Right cardiac atrium (tissue), 5 donors: ENCODE data around the gene NAT16. TPM values are rescaled to one million over a fixed set of nuclear protein-coding genes. Genes with fewer than 3 reads are reported as not detected.

Experiments
- ATAC-seq, 2 donors: fragments of 200-7000 bp; cut with Tn5 transposase; one replicate each; pipeline versions ENCODE4 v1.8.0 to v1.9.1; 2020; ENCODE audit warnings: moderate library complexity in 2 of 2, mild to moderate bottlenecking in 1 of 2
- DNase-seq, 3 donors: peaks; one replicate each; pipeline ENCODE4 v3.0.0-alpha.2; 2020
- H3K27ac ChIP-seq: one replicate; pipeline ENCODE4 v1.5.1; 2013; ENCODE audit warnings: mild to moderate bottlenecking, low read length, control low read depth, moderate library complexity
- H3K27me3 ChIP-seq: one replicate; pipeline ENCODE4 v1.6.1; 2013; ENCODE audit not compliant: control insufficient read depth, insufficient read depth
- H3K4me1 ChIP-seq: one replicate; pipeline ENCODE4 v1.6.1; 2013; ENCODE audit warnings: low read length; ENCODE audit not compliant: control insufficient read depth, insufficient read depth
- H3K4me3 ChIP-seq: one replicate; pipeline ENCODE4 v1.5.1; 2013; ENCODE audit warnings: low read length, control low read depth
- H3K9me3 ChIP-seq: one replicate; pipeline ENCODE4 v1.6.1; 2013; ENCODE audit warnings: low read length; ENCODE audit not compliant: control insufficient read depth
- WGBS: extraction: QIAGEN DNeasy Blood & Tissue Kit; methylation state at CpG from one replicate; pipeline ENCODE4 v1.1.7; 2013; 5-methylcytosine and 5-hydroxymethylcytosine counted together
- intact Hi-C, 4 donors: fragments of 100-400 bp; cut with DNase I; formaldehyde crosslinking; loops; one replicate each; pipeline versions ENCODE4 v1.11.0 to v1.14.0; 2022 to 2023
- polyA plus RNA-seq: library from polyadenylated mRNA; stranded (reverse); fragments of 200-250 nt; gene quantifications from one replicate; pipeline ENCODE4 v1.2.3, GENCODE V29; 2013
- total RNA-seq, 4 donors: library from RNA; stranded (reverse); fragmentation: NEBNext Ultra II Directional; extraction: Animal tissue kit (Norgen Biotek cat#: 25700); gene quantifications; one replicate each; pipeline ENCODE4 v1.2.1, GENCODE V29; 2021
- donor health status: healthy with polysubstance abuse.
- donor health status: DM: no; HTN: yes; CAD: no.
- donor health status: DM: no; HTN: no; CAD: no.
- donor health status: DM: no; HTN: yes; CAD: no; lungs with severe emphysema.
- donor health status: DM: yes; HTN: yes; CAD: no.

The NAT16 gene
- total and polyA plus RNA-seq, 5 donors, result not detected

DNA sequence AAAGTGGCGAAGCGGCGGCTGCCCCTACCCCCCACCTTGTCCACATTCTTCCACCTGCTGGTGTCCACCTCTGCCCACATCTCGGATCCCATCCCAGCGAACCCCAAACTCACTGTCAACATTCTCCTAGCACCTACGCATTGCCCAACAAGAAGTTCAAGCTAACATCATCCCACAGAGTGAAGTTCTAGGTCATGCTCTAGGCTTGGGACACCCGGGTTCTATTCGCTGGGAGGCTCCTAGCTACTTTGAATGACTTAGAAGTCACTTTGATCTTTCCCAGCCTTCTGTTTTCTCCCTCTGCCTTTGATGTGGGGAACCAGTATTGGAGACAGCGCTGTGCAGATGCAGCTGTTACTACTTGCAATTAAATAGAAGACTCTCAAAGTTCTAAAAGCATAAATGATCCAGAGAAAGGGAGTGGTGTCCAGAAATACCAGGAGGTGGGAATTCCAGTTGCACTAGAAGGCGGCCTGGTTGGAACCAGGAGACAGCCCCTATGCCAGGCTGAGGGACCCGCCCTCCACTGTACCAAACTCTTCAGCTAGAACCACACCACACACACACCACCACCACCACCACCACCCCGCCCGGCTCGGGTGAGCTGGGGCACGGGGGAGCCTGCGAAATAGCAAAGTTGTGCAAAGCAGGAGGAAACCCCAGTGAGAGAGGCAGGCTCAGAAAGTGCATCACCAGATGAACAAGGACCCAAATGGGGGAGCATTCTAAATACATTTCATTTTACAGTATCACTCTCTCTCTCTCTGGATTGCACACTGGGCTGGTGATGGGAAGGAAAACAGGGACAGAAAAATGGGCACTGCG is 9.3 kb downstream of the NAT16 start:
- no peaks in the 10 kb centered on the region for H3K4me1 ChIP-seq
- H3K4me3 ChIP-seq, result no peak overlapping the region
- no peak overlapping the region for H3K27ac ChIP-seq
- ATAC-seq (no peak), DNase-seq (no peak)
- H3K27me3 ChIP-seq, result no peaks in the 10 kb centered on the region
- no peaks in the 10 kb centered on the region for H3K9me3 ChIP-seq
- WGBS, result 3% methylated on average over 17 of the region's 17 CpGs
- intact Hi-C loops, result no loop called here

DNA sequence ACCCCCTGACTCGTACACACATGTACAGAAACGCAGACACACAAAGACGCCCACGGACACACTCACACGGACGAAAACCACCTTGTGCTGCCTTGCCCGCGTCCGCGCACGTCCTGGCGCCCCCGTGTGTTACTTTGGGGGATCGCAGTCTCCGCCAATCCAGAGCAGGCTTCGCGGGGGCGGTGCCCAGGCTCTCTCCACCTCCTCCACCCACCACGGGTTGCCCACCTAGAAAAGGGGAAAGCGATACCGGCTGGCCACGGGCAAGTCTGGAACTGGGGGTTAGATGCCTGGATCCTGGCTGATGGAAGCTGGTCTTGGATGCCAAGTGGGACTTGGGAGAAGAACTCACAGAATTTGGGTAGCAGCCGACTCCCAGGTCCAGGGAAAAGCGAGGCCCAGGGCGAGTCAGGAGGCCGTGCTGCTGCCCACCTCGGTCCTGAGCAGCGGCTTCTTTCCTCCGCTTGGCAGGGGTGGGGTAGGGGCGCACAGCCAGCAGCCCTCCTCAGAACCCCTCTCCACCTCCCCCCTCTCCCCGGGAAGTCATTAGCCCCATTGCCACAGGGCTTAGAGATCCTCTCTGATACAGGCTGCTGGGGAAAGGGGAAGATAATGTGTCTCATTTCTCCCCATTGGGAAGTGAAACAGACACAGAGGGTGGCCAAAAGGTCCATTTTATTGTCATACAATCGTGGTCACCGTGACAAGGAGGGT is 10.1 kb downstream of the NAT16 start:
- peak; percentile 67 to 88 (median 86) for DNase-seq
- Histone ChIP-seq H3K27ac (no peak overlapping the region), H3K4me1 (no peaks in the 10 kb centered on the region), H3K4me3 (no peak overlapping the region), H3K9me3 (no peaks in the 10 kb centered on the region), H3K27me3 (no peaks in the 10 kb centered on the region)
- intact Hi-C loops, result loop anchor here in 1 of 4 donors (10.0 kb wide), 1 partner anchor 275 kb away; the partner anchor contains the start of gene ACHE
- 2% methylated on average over 33 of the region's 33 CpGs for WGBS
- peak; percentile 42 to 53 for ATAC-seq

DNA sequence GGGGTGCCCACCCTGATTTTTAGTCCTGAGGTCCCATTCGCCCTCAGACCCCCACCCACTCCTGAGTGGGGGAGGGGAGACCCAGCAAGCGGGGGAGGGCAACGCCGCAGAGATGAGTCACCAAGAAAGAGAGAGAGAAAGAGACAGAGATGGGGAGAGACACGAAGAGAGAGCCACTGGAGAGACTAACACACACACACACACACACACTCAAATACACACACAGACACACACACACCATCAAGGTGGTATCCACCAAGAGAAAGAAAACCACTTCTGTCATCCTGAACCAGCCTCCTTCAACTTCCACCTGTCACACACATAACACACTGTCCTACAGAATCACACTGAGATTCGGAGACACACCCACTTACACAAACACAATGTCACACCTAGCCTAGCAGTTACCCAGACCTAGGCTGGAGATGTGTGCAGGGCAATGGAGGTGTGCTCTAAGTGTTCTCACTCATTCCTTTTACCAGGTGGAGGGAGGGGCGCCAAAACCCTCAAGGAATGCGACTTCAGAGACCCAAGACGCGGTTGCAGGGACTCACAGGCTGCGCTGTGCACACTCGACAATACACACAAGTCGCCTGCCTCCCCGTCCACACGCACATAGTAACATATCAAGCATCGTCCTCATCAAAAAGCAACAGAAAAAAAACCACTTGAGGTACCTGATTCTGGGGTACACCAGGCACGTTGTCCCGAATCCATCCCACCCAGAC is 10.8 kb downstream of the NAT16 start:
- Histone ChIP-seq H3K27ac (no peak overlapping the region), H3K27me3 (no peaks in the 10 kb centered on the region), H3K9me3 (no peaks in the 10 kb centered on the region), H3K4me1 (no peaks in the 10 kb centered on the region), H3K4me3 (no peak overlapping the region)
- intact Hi-C loops, result loop anchor here in 1 of 4 donors (10.0 kb wide), 1 partner anchor 274 kb away; the partner anchor contains the start of gene ACHE
- 2% methylated on average over 18 of the region's 18 CpGs for WGBS
- no peak for ATAC-seq
- no peak for DNase-seq

DNA sequence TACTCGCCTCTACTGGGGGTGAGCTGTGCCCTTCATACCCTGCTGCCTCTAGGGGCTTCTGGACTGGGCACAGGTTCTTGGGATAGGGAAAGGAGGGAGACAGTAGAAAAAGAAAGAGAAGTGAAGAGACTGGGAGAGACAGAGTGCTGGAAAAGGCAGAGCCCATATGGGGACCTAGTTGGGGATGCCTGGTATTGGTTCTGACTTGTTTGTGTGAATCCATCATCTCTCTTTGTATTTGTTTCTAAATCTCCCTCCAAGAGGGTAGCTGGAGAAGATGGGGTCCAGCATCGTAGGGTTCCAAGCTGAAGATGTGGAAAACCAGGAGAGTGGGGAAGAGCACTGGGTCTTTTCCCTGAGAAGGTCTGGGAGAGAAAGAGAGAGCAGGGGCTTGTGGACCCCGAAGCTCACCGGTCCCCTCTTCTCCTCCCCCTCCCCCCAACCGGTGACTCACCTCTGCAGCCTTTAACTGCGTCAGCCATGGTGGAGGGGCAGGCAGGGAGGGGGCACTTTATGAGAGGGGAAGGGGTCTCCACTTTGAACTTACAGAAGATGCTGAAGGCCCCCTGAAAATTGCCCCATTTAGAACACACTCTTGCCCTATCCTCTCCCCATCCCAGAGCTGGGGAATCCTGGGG is 11.6 kb downstream of the NAT16 start:
- intact Hi-C loops, result loop anchor here in 1 of 4 donors (10.0 kb wide), 1 partner anchor 274 kb away; the partner anchor contains the start of gene ACHE
- H3K27me3 ChIP-seq, result no peaks in the 10 kb centered on the region
- peaks cover 4% of the 10 kb centered on the region for H3K4me1 ChIP-seq

DNA sequence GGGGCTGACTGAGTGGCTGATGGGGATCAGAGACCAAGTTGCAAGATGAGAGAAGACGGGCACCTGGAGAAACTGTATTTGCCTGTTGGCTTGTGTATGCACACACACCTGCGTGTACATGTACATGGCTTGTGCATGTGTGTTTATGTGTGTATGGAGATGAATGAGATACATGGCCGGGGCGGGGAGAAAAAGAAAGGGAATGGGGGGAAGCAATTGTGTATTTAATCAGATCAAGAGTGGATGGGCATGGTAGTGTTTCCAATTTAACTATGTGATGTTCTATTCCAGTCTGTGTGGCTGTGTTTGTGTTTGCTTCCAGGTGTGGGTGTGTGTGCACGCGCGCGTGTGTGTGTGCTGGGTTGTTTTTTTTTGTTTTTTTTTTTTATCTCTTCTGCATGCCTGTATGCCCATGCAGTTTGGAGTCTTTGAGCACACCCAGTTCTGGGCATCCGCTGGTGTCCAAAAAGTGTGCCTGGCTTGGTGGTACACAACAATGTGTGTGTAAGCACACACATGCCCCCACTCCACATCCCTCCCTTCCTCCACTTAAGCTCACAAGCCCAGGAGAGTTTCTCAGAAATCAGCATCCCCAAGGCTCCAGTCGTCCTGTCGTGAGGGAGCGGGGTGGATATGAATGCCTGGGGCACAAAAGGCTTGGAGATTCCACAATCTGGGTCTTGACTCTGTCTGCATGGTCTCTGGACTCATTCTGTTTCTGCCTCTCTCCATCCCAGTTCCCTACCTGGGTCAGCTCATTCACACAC is 12.3 kb downstream of the NAT16 start:
- Histone ChIP-seq H3K4me3 (no peak overlapping the region), H3K4me1 (peaks cover 6% of the 10 kb centered on the region), H3K27me3 (no peaks in the 10 kb centered on the region), H3K27ac (no peak overlapping the region), H3K9me3 (no peaks in the 10 kb centered on the region)
- WGBS, result 4% methylated on average over 12 of the region's 12 CpGs
- DNase-seq (no peak), ATAC-seq (no peak)
- intact Hi-C loops, result loop anchor here in 1 of 4 donors (10.0 kb wide), 1 partner anchor 273 kb away; the partner anchor contains the start of gene ACHE

More for the DNA sequence above, 11.6 kb downstream of the NAT16 start:
- DNase-seq (no peak), ATAC-seq (no peak)
- Histone ChIP-seq H3K27ac (no peak overlapping the region), H3K4me3 (no peak overlapping the region), H3K9me3 (no peaks in the 10 kb centered on the region)
- 2% methylated on average over 6 of the region's 6 CpGs for WGBS

DNA sequence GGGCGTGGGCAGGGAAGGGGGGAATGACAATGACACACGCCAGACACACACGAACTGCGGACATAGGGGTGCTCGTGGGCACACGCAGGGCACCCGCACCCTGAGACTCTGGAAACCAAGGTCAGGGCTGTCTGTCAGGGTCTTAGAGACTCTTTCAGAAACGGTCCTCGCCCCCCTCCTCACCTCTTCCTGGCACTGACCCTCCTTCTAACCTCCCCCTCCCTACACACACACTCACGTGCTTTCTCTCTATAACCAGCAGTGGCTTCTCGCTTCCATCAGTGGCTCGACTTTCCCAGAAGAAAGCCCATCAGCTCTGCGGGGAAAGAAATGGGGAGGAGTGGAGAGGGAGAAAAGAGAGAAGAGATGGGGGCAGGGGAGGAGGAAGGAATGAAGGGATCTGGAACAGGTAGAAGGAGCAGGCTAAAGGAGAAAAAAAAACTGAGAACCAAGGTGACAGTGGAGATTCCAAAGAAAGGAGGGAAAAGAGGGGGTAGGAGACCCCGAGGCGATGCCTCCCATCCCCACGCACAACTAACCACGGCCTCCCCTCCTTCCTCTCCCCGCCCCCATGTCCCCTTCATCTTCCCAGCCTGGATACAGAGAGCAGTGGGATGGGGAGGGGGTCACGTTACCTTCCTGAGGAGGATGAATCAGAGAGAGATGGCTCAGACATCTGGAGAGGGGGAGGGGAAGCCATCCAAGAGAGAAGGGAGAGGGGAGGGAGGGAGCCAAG is 13.0 kb downstream of the NAT16 start:
- Histone ChIP-seq H3K27ac (no peak overlapping the region), H3K9me3 (no peaks in the 10 kb centered on the region), H3K4me3 (no peak overlapping the region), H3K4me1 (peaks cover 6% of the 10 kb centered on the region), H3K27me3 (no peaks in the 10 kb centered on the region)
- ATAC-seq (no peak), DNase-seq (no peak)
- 1% methylated on average over 19 of the region's 19 CpGs for WGBS
- intact Hi-C loops, result loop anchor here in 1 of 4 donors (10.0 kb wide), 1 partner anchor 272 kb away; the partner anchor contains the start of gene ACHE

DNA sequence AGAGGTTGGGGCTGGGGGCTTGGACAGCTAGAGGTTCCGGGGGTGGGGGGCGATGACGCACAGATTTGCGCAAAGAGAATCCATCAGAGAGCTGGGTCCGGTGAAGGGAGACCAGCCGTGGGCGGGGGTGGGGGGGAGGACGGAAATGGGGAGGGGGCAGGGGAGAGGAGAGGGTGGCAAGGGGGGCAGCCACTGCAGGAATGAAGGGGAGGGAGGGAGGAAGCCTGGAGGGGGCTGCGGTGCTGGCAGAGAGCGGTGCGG is 13.5 kb downstream of the NAT16 start:
- no peak overlapping the region for H3K27ac ChIP-seq
- H3K27me3 ChIP-seq, result no peaks in the 10 kb centered on the region
- intact Hi-C loops, result loop anchor here in 1 of 4 donors (10.0 kb wide), 1 partner anchor 272 kb away; the partner anchor contains the start of gene ACHE
- peaks cover 6% of the 10 kb centered on the region for H3K4me1 ChIP-seq
- H3K9me3 ChIP-seq, result no peaks in the 10 kb centered on the region
- DNase-seq (peak in 1 of 3 donors; percentile 40), ATAC-seq (no peak)
- no peak overlapping the region for H3K4me3 ChIP-seq
- WGBS, result 1% methylated on average over 11 of the region's 11 CpGs

DNA sequence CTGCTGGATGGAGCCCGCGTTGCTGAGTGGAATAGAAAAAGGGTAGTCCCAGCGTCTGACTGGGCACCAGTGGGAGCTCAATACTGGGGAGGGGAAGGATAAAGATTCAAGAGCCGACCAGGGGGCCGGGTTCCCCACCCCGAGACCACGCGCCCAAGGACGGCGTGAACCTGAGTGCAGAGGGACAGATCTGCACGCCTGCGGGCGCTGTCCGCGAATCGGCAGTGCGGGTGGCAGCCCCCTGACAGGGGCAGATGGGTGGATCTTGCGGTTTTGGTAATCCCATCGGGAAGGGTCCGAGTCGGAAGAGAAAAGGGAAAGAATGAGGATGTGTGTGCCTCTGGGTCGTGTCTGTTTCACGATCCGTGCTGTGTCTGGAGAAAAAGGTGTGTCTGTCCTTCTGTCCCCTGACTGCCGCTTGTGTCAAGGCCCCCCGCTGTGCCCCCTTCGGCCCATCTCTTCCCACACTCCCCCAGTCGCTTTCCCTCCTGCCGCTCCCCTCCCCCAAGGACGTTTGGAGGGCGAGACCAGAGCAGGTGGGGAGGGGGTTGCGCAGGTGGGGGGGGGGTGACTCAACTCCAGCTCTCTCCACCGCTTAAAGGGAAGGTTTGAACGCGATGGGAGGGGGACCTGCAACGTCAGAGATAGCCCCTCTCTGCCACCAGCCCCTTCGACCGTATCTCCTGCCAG is 14.0 kb downstream of the NAT16 start:
- H3K4me1 ChIP-seq, result peaks cover 6% of the 10 kb centered on the region
- ATAC-seq, result no peak

More for the DNA sequence above, 14.0 kb downstream of the NAT16 start:
- H3K27me3 ChIP-seq, result no peaks in the 10 kb centered on the region
- peak overlapping the region; percentile 12 for H3K4me3 ChIP-seq
- H3K9me3 ChIP-seq, result no peaks in the 10 kb centered on the region
- intact Hi-C loops, result loop anchor here in 1 of 4 donors (10.0 kb wide), 1 partner anchor 271 kb away; the partner anchor contains the start of gene ACHE
- peak in 1 of 3 donors; percentile 52 for DNase-seq
- H3K27ac ChIP-seq, result no peak overlapping the region
- 1% methylated on average over 38 of the region's 38 CpGs for WGBS
